Inflammatory macrophage (primary cell): Measurements from ENCODE around the gene CLDN18.

ENCODE experiments used
- DNase-seq, 2 donors: peaks; one replicate each; pipeline ENCODE4 v3.0.0-alpha.2; 2020 to 2022

The CLDN18 gene

DNA sequence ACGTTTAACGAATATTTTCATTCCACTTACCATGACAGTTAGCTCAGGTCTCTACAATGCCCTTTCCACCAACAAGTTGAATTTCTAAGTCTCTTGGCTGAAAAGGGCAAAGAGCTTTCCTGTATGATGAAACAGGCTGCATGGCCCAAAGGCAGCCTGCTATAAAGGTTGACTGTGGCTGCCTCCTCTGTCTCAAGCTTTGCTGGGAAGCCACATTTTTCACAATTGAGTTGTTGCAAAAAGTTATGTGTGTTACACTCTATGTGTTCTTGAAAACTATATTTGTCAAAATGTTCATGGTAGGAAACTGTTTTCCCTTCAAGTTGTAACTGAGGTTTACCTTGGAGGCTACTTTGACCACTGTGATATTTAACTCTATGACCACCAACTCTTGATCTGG, 56.0 kb downstream of the CLDN18 start:
- no peak for DNase-seq

- no peak for DNase-seq
Observed at GRCh38 chr3:138066383-138066782, 56.4 kb downstream of the CLDN18 start.

DNA sequence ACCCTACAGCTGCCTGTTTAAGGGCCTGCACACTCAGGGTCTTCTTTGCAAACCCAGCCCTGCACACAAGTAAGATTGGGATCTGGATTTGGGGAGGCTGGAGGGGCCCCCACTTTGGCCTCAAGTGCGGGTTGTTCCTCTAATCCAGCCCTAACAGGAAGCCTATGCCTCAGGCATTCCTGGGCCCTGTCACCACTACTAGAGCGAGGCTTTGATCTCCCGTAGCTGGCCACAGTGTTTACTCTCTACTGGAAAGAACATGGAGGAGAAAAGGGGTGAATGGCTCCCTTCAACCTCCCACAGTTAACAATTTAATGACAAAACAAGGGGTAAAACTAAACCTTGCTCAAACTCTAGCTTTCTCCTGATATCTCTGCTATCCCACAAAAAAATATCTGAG, 57.0 kb downstream of the CLDN18 start:
- no peak for DNase-seq

GRCh38 chr3:138068046-138068445, 58.1 kb downstream of the CLDN18 start:
- DNase-seq, result no peak

GRCh38 chr3:138068579-138069174, 58.7 kb downstream of the CLDN18 start:
- peak; percentile 76 to 86 for DNase-seq

DNA sequence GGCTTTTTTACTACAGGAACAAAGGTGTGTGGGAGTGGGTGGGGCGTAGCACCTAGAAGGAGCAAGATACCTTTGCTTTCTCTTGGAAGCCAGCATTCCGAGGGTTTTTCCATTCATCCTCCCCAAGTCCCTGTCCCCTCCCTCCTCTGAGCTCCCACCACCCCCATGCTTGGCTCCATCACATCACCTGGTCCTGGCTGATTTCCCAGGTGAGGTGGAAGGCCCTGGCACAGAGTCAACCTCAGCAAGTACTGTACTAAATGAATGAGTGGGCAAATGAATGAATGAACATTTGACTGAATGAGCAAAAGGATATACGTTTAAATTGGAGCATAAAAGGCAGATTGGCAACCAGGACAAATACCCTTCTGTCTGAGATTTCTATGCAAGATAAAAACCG, 60.0 kb downstream of the CLDN18 start:
- DNase-seq, result no peak

GRCh38 chr3:138072796-138073195, 62.8 kb downstream of the CLDN18 start:
- DNase-seq, result no peak

DNA sequence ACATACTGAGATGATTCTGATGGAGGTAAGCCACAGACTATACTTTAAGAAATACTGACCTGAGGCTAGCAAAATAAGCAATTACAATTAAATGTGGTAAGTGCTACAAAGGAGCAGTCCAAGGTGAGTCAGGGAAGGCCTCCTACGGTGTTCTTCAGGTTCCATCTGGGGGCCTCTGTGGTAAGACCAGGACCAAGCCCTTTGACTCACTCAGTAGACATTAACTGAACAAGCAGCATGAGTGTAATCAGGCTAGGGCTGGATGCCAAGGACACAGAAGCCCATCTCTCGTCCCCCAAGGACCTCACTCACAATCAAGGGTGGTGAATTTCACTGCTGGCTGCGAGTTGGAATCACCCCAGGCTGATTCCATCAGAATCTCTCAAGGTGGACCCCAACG, 68.1 kb downstream of the CLDN18 start:
- DNase-seq, result no peak

GRCh38 chr3:138078901-138079344, 69.0 kb downstream of the CLDN18 start:
- DNase-seq, result peak; percentile 24 to 61

DNA sequence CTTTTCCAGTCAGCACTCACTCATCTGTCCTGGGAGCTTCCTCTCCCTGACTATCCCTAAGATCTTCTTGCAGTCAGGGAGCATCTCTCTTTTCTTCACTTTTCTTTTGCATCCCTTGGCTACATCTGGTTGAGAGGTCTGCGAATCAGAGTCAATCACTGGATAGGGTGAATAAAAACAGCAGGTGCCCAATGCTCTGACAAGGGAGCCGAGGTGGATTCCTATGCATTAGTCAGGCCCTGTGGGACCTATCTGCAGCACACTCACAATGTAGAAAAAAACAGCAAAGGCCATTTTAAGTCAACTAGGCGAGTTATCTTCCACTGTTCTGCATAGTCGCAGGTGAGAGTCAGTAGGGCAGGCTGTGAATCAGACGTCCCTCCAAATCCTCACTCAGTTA, 69.9 kb downstream of the CLDN18 start:
- no peak for DNase-seq

DNA sequence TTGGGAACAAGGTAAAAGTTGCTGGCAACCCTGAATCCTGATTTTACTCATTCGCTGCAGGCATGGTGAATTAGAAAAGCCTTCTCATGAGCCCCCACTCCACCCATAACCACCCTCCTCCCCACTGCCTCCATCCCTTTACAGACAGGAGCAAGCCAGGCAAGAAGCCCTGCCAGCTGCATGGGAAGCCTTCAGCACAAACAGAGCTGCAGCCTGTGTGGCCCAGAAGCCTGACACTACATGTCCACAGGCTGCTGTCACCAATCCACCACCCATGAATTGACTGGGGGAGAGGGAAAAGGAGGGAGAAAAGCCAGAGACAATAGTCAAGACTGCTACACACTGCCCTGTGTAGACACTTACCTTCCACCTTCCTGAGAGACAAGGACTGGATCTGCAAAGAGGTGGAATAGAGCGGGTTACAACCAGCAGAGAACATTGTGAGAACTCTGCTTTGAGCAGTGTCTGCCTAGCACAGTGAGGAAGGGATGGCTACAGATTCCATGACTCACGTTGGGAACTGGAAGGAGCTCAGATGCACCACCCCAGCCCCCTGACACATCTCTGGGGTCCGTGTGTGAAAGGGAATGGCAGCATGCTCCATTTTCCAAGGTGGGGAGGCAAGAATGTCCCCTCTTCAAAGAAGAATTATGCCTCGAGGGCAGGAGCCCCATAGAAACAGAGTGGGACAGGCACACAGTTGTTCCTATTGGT, 71.6 kb downstream of the CLDN18 start:
- no peak for DNase-seq

DNA sequence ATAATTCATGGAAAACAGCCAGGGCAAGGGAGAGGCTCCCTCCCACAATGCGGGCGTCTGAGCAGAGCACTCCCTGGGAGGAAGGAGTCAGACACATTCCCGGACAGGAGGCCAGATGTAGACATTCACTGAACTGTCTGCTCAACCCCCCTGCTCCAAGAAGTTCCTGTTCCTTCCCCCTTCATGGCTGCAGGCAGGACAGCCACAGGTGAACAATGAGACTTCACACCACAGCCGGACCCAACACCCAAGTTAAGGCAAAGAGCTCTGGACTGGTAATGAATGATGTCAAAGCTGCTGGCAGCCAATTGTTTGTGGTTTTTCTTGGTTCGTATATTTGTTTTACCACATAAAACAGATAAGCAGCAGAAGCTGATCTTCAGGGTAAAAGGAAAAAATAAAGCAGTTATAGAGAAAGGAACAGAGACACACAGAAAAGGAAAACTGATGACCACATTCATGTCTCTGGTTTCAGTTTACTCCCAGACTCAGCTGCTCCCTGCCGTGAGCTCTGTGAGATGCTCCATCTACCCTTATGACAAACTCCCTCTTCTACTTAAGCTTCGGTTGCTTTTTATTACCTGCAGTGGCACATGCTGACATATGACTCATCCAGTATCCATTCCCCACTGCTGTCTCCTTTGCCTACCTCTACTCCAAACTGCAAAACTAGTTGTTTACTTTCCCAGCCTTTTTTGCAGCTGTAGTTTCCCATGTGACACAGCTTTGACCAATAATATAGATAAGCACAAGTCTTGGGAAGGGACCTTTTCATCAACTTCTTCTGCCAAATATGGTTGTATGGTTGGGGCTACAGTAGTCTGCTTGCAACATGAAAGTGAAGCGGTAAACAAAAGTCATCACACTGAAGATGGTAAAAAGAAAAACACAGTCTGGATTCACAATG, 72.4 kb downstream of the CLDN18 start:
- no peak for DNase-seq

GRCh38 chr3:138082992-138083386, 73.0 kb downstream of the CLDN18 start:
- no peak for DNase-seq
